ENCODE results near the gene PSTPIP1. TPM values are rescaled to one million over a fixed set of nuclear protein-coding genes. Genes with fewer than 3 reads are reported as not detected.

PSTPIP1 gene
- total and polyA plus RNA-seq, 7 donors, result 2.1 to 14.3 (median 7.4) TPM

- TF ChIP-seq POLR2AphosphoS5 (IDR thresholded peaks at IDR 0.05), result no peak
- no peak for TF ChIP-seq CTCF (IDR thresholded peaks at IDR 0.05)
- no peak for TF ChIP-seq EP300 (IDR thresholded peaks at IDR 0.05)
- TF ChIP-seq POLR2A (IDR thresholded peaks at IDR 0.05), result no peak
- H3K4me3 ChIP-seq, result no peak overlapping the region
- no peaks in the 10 kb centered on the region for H3K4me1 ChIP-seq
- H3K27me3 ChIP-seq, result no peaks in the 10 kb centered on the region
- no peaks in the 10 kb centered on the region for H3K36me3 ChIP-seq
- H3K9me3 ChIP-seq, result no peaks in the 10 kb centered on the region
- DNase-seq, result no peak
- intact Hi-C loops (cut with DNase I), result no loop called here
- WGBS, 2 donors, result 52 to 84% methylated on average over 21 of the region's 21 CpGs
- no peak overlapping the region for H3K27ac ChIP-seq
Measured at GRCh38 chr15:77015646-77016320, 20.9 kb downstream of the PSTPIP1 start.

- intact Hi-C loops (cut with DNase I), result no loop called here
- no peak for DNase-seq
- H3K4me3 ChIP-seq, result no peak overlapping the region
- no peak for TF ChIP-seq CTCF (IDR thresholded peaks at IDR 0.05)
- TF ChIP-seq EP300 (IDR thresholded peaks at IDR 0.05), result no peak
- TF ChIP-seq POLR2A (IDR thresholded peaks at IDR 0.05), result no peak
- 88% methylated on average over 3 of the region's 3 CpGs for WGBS, 2 donors
- no peaks in the 10 kb centered on the region for H3K36me3 ChIP-seq
- no peaks in the 10 kb centered on the region for H3K4me1 ChIP-seq
- H3K9me3 ChIP-seq, result no peaks in the 10 kb centered on the region
- no peak overlapping the region for H3K27ac ChIP-seq
- H3K27me3 ChIP-seq, result no peaks in the 10 kb centered on the region
Measured at GRCh38 chr15:77016321-77016695, 21.4 kb downstream of the PSTPIP1 start.

GRCh38 chr15:77017091-77017660 lies 22.2 kb downstream of the PSTPIP1 start:
- Histone ChIP-seq H3K4me3 (no peak overlapping the region), H3K9me3 (no peaks in the 10 kb centered on the region), H3K4me1 (no peaks in the 10 kb centered on the region), H3K36me3 (no peaks in the 10 kb centered on the region), H3K27me3 (no peaks in the 10 kb centered on the region), H3K27ac (no peak overlapping the region)
- no peak for DNase-seq
- intact Hi-C loops (cut with DNase I), result no loop called here
- WGBS, 2 donors, result 80 to 91% methylated on average over 7 of the region's 7 CpGs
- TF ChIP-seq POLR2A (IDR thresholded peaks at IDR 0.05) (no peak), CTCF (IDR thresholded peaks at IDR 0.05) (no peak), EP300 (IDR thresholded peaks at IDR 0.05) (no peak), POLR2AphosphoS5 (IDR thresholded peaks at IDR 0.05) (no peak)

- Histone ChIP-seq H3K27me3 (no peaks in the 10 kb centered on the region), H3K36me3 (no peaks in the 10 kb centered on the region), H3K27ac (no peak overlapping the region), H3K4me3 (no peak overlapping the region), H3K9me3 (no peaks in the 10 kb centered on the region), H3K4me1 (no peaks in the 10 kb centered on the region)
- no peak for TF ChIP-seq EP300 (IDR thresholded peaks at IDR 0.05)
- no peak for TF ChIP-seq POLR2AphosphoS5 (IDR thresholded peaks at IDR 0.05)
- no peak for TF ChIP-seq CTCF (IDR thresholded peaks at IDR 0.05)
- no peak for TF ChIP-seq POLR2A (IDR thresholded peaks at IDR 0.05)
- DNase-seq, result no peak
- intact Hi-C loops (cut with DNase I), result no loop called here
- WGBS, 2 donors, result 92% methylated on average over 20 of the region's 20 CpGs
Measured at GRCh38 chr15:77017761-77018720, 23.1 kb downstream of the PSTPIP1 start.

All from sigmoid colon (tissue), 7 donors.